K562 (cell line): Measurements from ENCODE around the gene LRRC15. TPM values are rescaled to one million over a fixed set of nuclear protein-coding genes. Genes with fewer than 3 reads are reported as not detected.

Experiments used
- ATAC-seq: fragments of 200-7000 bp; cut with Tn5 transposase; 3 replicates; pipeline ENCODE4 v1.9.1; 2020; ENCODE audit warnings: moderate library complexity
- BruUV-seq: library from RNA; stranded (reverse); fragments of 400-500 nt; replicated peaks from 2 replicates; lab custom pipeline; 2021; lab: Mats Ljungman, UMichigan
- CTCF ChIA-PET: fragments of 300-600 bp; formaldehyde crosslinking; extraction: SDS; loops from one replicate; lab custom pipeline; 2021; ENCODE audit warnings: low intra/inter-chr PET ratio; lab: Yijun Ruan, JAX
- POLR2A ChIA-PET: fragments of 300-600, 350-650 bp; sonication (Branson Sonifier 250); formaldehyde crosslinking; extraction: SDS; loops from one replicate; lab custom pipeline; 2021; ENCODE audit warnings: antibody characterized with exemption, inconsistent platforms; lab: Yijun Ruan, JAX
- DNase-seq, 4 experiments: peaks; one replicate each; pipeline versions ENCODE4 v3.0.0 to v3.0.0-alpha.2; 2011 to 2018; ENCODE audit warnings: low spot score in 3 of 4, mixed read lengths in 3 of 4; ENCODE audit errors: extremely low read depth in 1 of 4
- FAIRE-seq: peaks from 2 replicates; lab custom pipeline; 2011; peaks lifted over from hg19 to GRCh38; lab: Jason Lieb, UNC
- H2AFZ ChIP-seq: 2 replicates; pipeline ENCODE4 v1.6.0; 2011; ENCODE audit warnings: low read depth, low read length, control low read depth, inconsistent platforms
- H3K27ac ChIP-seq: fragments of 200-600 bp; 3 replicates; pipeline ENCODE4 v1.8.0; 2011; ENCODE audit warnings: low read depth, mild to moderate bottlenecking, control low read depth, inconsistent platforms, low read length, moderate library complexity, mixed read lengths; ENCODE audit errors: extremely low read depth
- H3K27me3 ChIP-seq, 2 experiments: fragments of 300-600 bp in 1 of 2; 2 replicates in 1 of 2; 3 replicates in 1 of 2; pipeline versions ENCODE4 v1.6.0 to v1.8.0; 2011; ENCODE audit warnings: inconsistent platforms in 2 of 2, low read length in 2 of 2, mild to moderate bottlenecking in 1 of 2, mixed read lengths in 1 of 2, moderate library complexity in 1 of 2; ENCODE audit not compliant: control insufficient read depth in 2 of 2, insufficient read depth in 2 of 2
- H3K36me3 ChIP-seq: fragments of 300-600 bp; 3 replicates; pipeline ENCODE4 v1.8.0; 2011; ENCODE audit warnings: mild to moderate bottlenecking, low read length, inconsistent platforms; ENCODE audit not compliant: control insufficient read depth, insufficient read depth
- H3K4me1 ChIP-seq, 2 experiments: fragments of 200-600 bp in 1 of 2; replicated peaks in 1 of 2; 2 replicates in 1 of 2; 3 replicates in 1 of 2; pipeline versions ENCODE4 v1.5.1 to v1.8.0; 2011; ENCODE audit warnings: inconsistent platforms in 2 of 2, low read length in 2 of 2, mild to moderate bottlenecking in 1 of 2, mixed read lengths in 1 of 2, moderate library complexity in 1 of 2; ENCODE audit not compliant: control insufficient read depth in 2 of 2, insufficient read depth in 2 of 2
- H3K4me2 ChIP-seq: 2 replicates; pipeline ENCODE4 v1.6.1; 2011; ENCODE audit warnings: low read length, control low read depth, inconsistent platforms, mixed read lengths; ENCODE audit not compliant: insufficient read depth
- H3K4me3 ChIP-seq: fragments of 200-600 bp; sonication (generic), shearing (Covaris generic); 2 replicates; pipeline ENCODE4 v1.5.1; 2016; ENCODE audit warnings: control low read depth, inconsistent platforms
- H3K79me2 ChIP-seq: fragments of 200-600 bp; 3 replicates; pipeline ENCODE4 v1.8.0; 2011; ENCODE audit warnings: low read length, inconsistent platforms; ENCODE audit not compliant: control insufficient read depth, insufficient read depth
- H3K9ac ChIP-seq, 2 experiments: 2 replicates each; pipeline versions ENCODE4 v1.6.0 to v1.6.1; 2011; ENCODE audit warnings: low read depth in 2 of 2, low read length in 2 of 2, control low read depth in 1 of 2, inconsistent platforms in 1 of 2, mild to moderate bottlenecking in 1 of 2, mixed read lengths in 1 of 2; ENCODE audit not compliant: insufficient read depth in 1 of 2
- H3K9me1 ChIP-seq: one replicate; pipeline ENCODE4 v1.6.0; 2011; ENCODE audit warnings: inconsistent platforms, mild to moderate bottlenecking, low read length, moderate library complexity; ENCODE audit not compliant: control insufficient read depth, insufficient read depth
- H3K9me3 ChIP-seq: replicated peaks from 2 replicates; pipeline ENCODE4 v1.5.1; 2011; ENCODE audit warnings: low read depth, low read length, inconsistent platforms; ENCODE audit not compliant: control insufficient read depth, insufficient read depth
- H4K20me1 ChIP-seq: replicated peaks from 2 replicates; pipeline ENCODE4 v1.6.1; 2011; ENCODE audit warnings: low read length, inconsistent platforms, mixed read lengths; ENCODE audit not compliant: control insufficient read depth, insufficient read depth
- E2F6 ChIP-seq, 2 experiments: IDR thresholded peaks; 2 replicates each; pipeline ENCODE4 v1.6.1; 2011; ENCODE audit warnings: borderline replicate concordance in 1 of 2, control low read depth in 1 of 2, low read depth in 1 of 2, low read length in 1 of 2, mild to moderate bottlenecking in 1 of 2, mixed read lengths in 1 of 2, moderate library complexity in 1 of 2; ENCODE audit not compliant: insufficient read depth in 1 of 2, insufficient read length in 1 of 2, poor library complexity in 1 of 2, severe bottlenecking in 1 of 2; ENCODE audit errors: extremely low read depth in 1 of 2
- FOXK2 ChIP-seq, 2 experiments: fragments of 450-650 bp; IDR thresholded peaks in 1 of 2; conservative IDR thresholded peaks in 1 of 2; 2 replicates each; pipeline ENCODE4 v1.6.1; 2016; ENCODE audit warnings: low read depth in 2 of 2, mild to moderate bottlenecking in 1 of 2
- ZNF253 ChIP-seq: fragments of 250-450 bp; sonication (Bioruptor Pico); conservative IDR thresholded peaks from 2 replicates; pipeline ENCODE4 v1.6.1; 2021; ENCODE audit warnings: mild to moderate bottlenecking
- WGBS: fragments of 100-300 bp; shearing (Covaris generic); methylation state at CpG from one replicate; pipeline ENCODE4 v1.1.6; 2016; ENCODE audit warnings: low coverage, mixed read lengths; ENCODE audit not compliant: insufficient coverage; ENCODE audit errors: missing lambda C conversion rate; 5-methylcytosine and 5-hydroxymethylcytosine counted together
- in situ Hi-C: fragments of 300-500 bp; cut with MboI; formaldehyde crosslinking; loops from 4 replicates; pipeline ENCODE4 v1.15.0; 2018; ENCODE audit warnings: inconsistent platforms, mixed read lengths
- intact Hi-C: fragments of 100-400 bp; cut with micrococcal nuclease; formaldehyde crosslinking; loops from 2 replicates; pipeline ENCODE4 v1.14.2; 2022
- polyA plus RNA-seq, 8 experiments: library from polyadenylated mRNA; depleted of rRNA in 4 of 8; stranded (reverse) in 5 of 8; unstranded in 3 of 8; fragments of >200 nt; fragmentation: Nextera tagmentation in 2 of 8; fragmentation: Illumina TruSeq in 1 of 8; extraction: Ambion mirVana in 2 of 8; extraction: Trizol in 1 of 8; gene quantifications; 2 replicates each; pipeline versions ENCODE4 v1.2.1 to v1.2.3, GENCODE V29; 2011 to 2014; ENCODE audit warnings: inconsistent platforms in 1 of 8, missing spikeins in 1 of 8
- total RNA-seq, 7 experiments: library from RNA; depleted of rRNA in 6 of 7; stranded (reverse); fragments of >200 nt in 6 of 7; fragmentation: Illumina TruSeq in 2 of 7; extraction: Trizol in 2 of 7; gene quantifications; 2 replicates each; pipeline versions ENCODE4 v1.2.1 to v1.2.3, GENCODE V29; 2011 to 2021; ENCODE audit warnings: low replicate concordance in 1 of 7

Gene LRRC15
- total and polyA plus RNA-seq, 9 of the 15 experiments (the other 6 are each of a cell fraction or from before 2014, with no cell fraction given), result not detected

GRCh38 chr3:194330579-194330978 is 39.0 kb downstream of the LRRC15 start:
- ATAC-seq, result no peak
- no peaks in the 10 kb centered on the region; the same call in 1 of the 2 replicates for H3K9me3 ChIP-seq
- 47% methylated on average over 4 of the region's 4 CpGs for WGBS
- DNase-seq, result no peak
- FAIRE-seq, result no peak
- H3K9ac ChIP-seq, result no peak overlapping the region
- peaks cover 3 to 36% of the 10 kb centered on the region in 2 experiments; a peak in 4 of 5 replicates for H3K4me1 ChIP-seq
- no peak overlapping the region for H3K27ac ChIP-seq
- BruUV-seq, result no TSS peak
- POLR2A ChIA-PET, result no interaction called here
- TF ChIP-seq E2F6 (IDR thresholded peaks at IDR 0.05; ENCODE audit: borderline replicate concordance in 1 of 2, extremely low read depth in 1 of 2, insufficient read depth in 1 of 2, insufficient read length in 1 of 2, low read depth in 1 of 2, low read length in 1 of 2, poor library complexity in 1 of 2, severe bottlenecking in 1 of 2) (no peak), FOXK2 (conservative IDR thresholded peaks at IDR 0.05 in 1 of 2, IDR thresholded peaks at IDR 0.05 in 1 of 2; ENCODE audit: low read depth in 2 of 2) (no peak), ZNF253 (CRISPR knock-in tag) (no peak)
- TF ChIP-seq, all 486 proteins: peak for 0
- Histone ChIP-seq H3K4me3 (no peak overlapping the region), H3K79me2 (no peaks in the 10 kb centered on the region), H3K9me1 (no peaks in the 10 kb centered on the region), H3K27me3 (peaks cover 4 to 58% of the 10 kb centered on the region in 2 experiments), H4K20me1 (no peaks in the 10 kb centered on the region), H3K36me3 (no peaks in the 10 kb centered on the region), H3K4me2 (no peak overlapping the region), H2AFZ (no peak overlapping the region)
- CTCF ChIA-PET, result no interaction called here
- intact Hi-C loops (loop anchor here (5.0 to 10.0 kb wide), 5 partner anchors 242 to 934 kb away; partner anchors contain the start of gene LSG1), in situ Hi-C loops (loop anchor here (10.0 to 25.0 kb wide), 2 partner anchors 254 to 1868 kb away; no protein-coding TSS in a partner anchor)
